ENCODE measurements around the gene GUCA2A. TPM values are rescaled to one million over a fixed set of nuclear protein-coding genes. Genes with fewer than 3 reads are reported as not detected.

The GUCA2A gene
- polyA plus RNA-seq, 2 donors = not detected

- peaks cover 9 to 21% of the 10 kb centered on the region in 2 donors for H3K4me1 ChIP-seq (ENCODE audit: control insufficient read depth in 2 of 2, insufficient read depth in 2 of 2, low read length in 1 of 2)
- H3K9me3 ChIP-seq (ENCODE audit: control insufficient read depth in 2 of 2, insufficient read depth in 1 of 2, low read depth in 1 of 2, low read length in 1 of 2) = no peaks in the 10 kb centered on the region
- WGBS, 2 donors = 58 to 62% methylated on average over 6 of the region's 6 CpGs
- H3K27ac ChIP-seq (ENCODE audit: low read depth in 2 of 2, low read length in 1 of 2) = peak overlapping the region in 1 of 2 donors; percentile 19
- H3K27me3 ChIP-seq (ENCODE audit: control insufficient read depth in 1 of 2, insufficient read depth in 2 of 2, low read length in 2 of 2) = no peaks in the 10 kb centered on the region
- H3K36me3 ChIP-seq (ENCODE audit: control insufficient read depth in 2 of 2, insufficient read depth in 2 of 2, low read length in 1 of 2) = no peaks in the 10 kb centered on the region
- no peak overlapping the region for H3K4me3 ChIP-seq (ENCODE audit: low read depth in 1 of 2, low read length in 2 of 2)
Observed at GRCh38 chr1:42171679-42172266, 7.2 kb upstream of the GUCA2A start.

- no peak overlapping the region for H3K4me3 ChIP-seq (ENCODE audit: low read depth in 1 of 2, low read length in 2 of 2)
- no peaks in the 10 kb centered on the region for H3K36me3 ChIP-seq (ENCODE audit: control insufficient read depth in 2 of 2, insufficient read depth in 2 of 2, low read length in 1 of 2)
- H3K27ac ChIP-seq (ENCODE audit: low read depth in 2 of 2, low read length in 1 of 2) = peak overlapping the region in 1 of 2 donors; percentile 3
- H3K27me3 ChIP-seq (ENCODE audit: control insufficient read depth in 1 of 2, insufficient read depth in 2 of 2, low read length in 2 of 2) = no peaks in the 10 kb centered on the region
- H3K4me1 ChIP-seq (ENCODE audit: control insufficient read depth in 2 of 2, insufficient read depth in 2 of 2, low read length in 1 of 2) = peaks cover 9 to 27% of the 10 kb centered on the region in 2 donors
- 45 to 54% methylated on average over 17 of the region's 17 CpGs for WGBS, 2 donors
- H3K9me3 ChIP-seq (ENCODE audit: control insufficient read depth in 2 of 2, insufficient read depth in 1 of 2, low read depth in 1 of 2, low read length in 1 of 2) = no peaks in the 10 kb centered on the region
Observed at GRCh38 chr1:42170779-42171621, 6.5 kb upstream of the GUCA2A start.

GRCh38 chr1:42168763-42169162, 4.2 kb upstream of the GUCA2A start:
- no peaks in the 10 kb centered on the region for H3K36me3 ChIP-seq (ENCODE audit: control insufficient read depth in 2 of 2, insufficient read depth in 2 of 2, low read length in 1 of 2)
- H3K9me3 ChIP-seq (ENCODE audit: control insufficient read depth in 2 of 2, insufficient read depth in 1 of 2, low read depth in 1 of 2, low read length in 1 of 2) = no peaks in the 10 kb centered on the region
- WGBS, 2 donors = 93% methylated on average over 3 of the region's 3 CpGs
- H3K4me1 ChIP-seq (ENCODE audit: control insufficient read depth in 2 of 2, insufficient read depth in 2 of 2, low read length in 1 of 2) = peaks cover 9 to 34% of the 10 kb centered on the region in 2 donors
- no peaks in the 10 kb centered on the region for H3K27me3 ChIP-seq (ENCODE audit: control insufficient read depth in 1 of 2, insufficient read depth in 2 of 2, low read length in 2 of 2)
- H3K27ac ChIP-seq (ENCODE audit: low read depth in 2 of 2, low read length in 1 of 2) = no peak overlapping the region
- H3K4me3 ChIP-seq (ENCODE audit: low read depth in 1 of 2, low read length in 2 of 2) = no peak overlapping the region

- H3K9me3 ChIP-seq (ENCODE audit: control insufficient read depth in 2 of 2, insufficient read depth in 1 of 2, low read depth in 1 of 2, low read length in 1 of 2) = no peaks in the 10 kb centered on the region
- H3K27me3 ChIP-seq (ENCODE audit: control insufficient read depth in 1 of 2, insufficient read depth in 2 of 2, low read length in 2 of 2) = no peaks in the 10 kb centered on the region
- H3K4me3 ChIP-seq (ENCODE audit: low read depth in 1 of 2, low read length in 2 of 2) = no peak overlapping the region
- 81 to 83% methylated on average over 1 of the region's 1 CpG for WGBS, 2 donors
- H3K4me1 ChIP-seq (ENCODE audit: control insufficient read depth in 2 of 2, insufficient read depth in 2 of 2, low read length in 1 of 2) = peaks cover 9 to 34% of the 10 kb centered on the region in 2 donors
- H3K36me3 ChIP-seq (ENCODE audit: control insufficient read depth in 2 of 2, insufficient read depth in 2 of 2, low read length in 1 of 2) = no peaks in the 10 kb centered on the region
- H3K27ac ChIP-seq (ENCODE audit: low read depth in 2 of 2, low read length in 1 of 2) = no peak overlapping the region
Observed at GRCh38 chr1:42168391-42168670, 3.8 kb upstream of the GUCA2A start.

- no peak overlapping the region for H3K27ac ChIP-seq (ENCODE audit: low read depth in 2 of 2, low read length in 1 of 2)
- WGBS, 2 donors = 86% methylated on average over 21 of the region's 21 CpGs
- no peak overlapping the region for H3K4me3 ChIP-seq (ENCODE audit: low read depth in 1 of 2, low read length in 2 of 2)
- H3K9me3 ChIP-seq (ENCODE audit: control insufficient read depth in 2 of 2, insufficient read depth in 1 of 2, low read depth in 1 of 2, low read length in 1 of 2) = no peaks in the 10 kb centered on the region
- H3K36me3 ChIP-seq (ENCODE audit: control insufficient read depth in 2 of 2, insufficient read depth in 2 of 2, low read length in 1 of 2) = no peaks in the 10 kb centered on the region
- H3K4me1 ChIP-seq (ENCODE audit: control insufficient read depth in 2 of 2, insufficient read depth in 2 of 2, low read length in 1 of 2) = peaks cover 5 to 29% of the 10 kb centered on the region in 2 donors
- H3K27me3 ChIP-seq (ENCODE audit: control insufficient read depth in 1 of 2, insufficient read depth in 2 of 2, low read length in 2 of 2) = no peaks in the 10 kb centered on the region
Observed at GRCh38 chr1:42167611-42168390, 3.3 kb upstream of the GUCA2A start.

DNA sequence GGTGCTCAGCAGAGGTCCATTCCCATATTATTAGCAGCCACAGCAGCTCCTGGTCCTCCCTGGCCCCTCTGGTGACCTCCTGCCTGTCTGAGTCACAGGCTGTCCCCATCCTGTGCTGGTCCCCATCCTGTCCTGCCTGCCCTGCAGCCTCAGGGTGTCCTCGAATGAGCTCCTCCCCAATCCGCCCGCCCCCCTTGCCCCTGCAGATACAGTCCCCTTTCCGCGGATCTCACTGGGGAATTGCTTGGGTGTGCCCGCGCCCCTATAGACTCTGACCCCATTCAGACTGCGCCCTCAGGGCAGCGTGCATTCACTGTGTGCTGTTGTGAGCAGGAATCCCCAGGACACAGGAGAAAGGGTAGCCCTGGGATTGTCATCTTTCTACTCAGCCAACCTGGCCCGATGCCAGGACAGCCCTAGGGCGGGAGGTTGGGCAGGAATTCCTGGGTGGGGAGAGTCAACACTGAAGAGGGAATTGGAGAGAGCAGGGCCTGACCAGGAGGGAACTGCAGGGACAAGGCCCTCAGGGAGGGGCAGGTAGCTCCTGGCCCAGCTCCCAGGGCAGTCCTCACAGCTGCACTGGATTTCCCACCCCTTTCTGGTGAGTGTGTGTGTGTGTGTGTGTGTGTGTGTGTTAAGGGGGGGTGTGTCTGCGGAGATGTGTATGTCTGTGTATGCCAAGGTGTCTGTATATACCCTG, 1.1 kb upstream of the GUCA2A start:
- H3K9me3 ChIP-seq (ENCODE audit: control insufficient read depth in 2 of 2, insufficient read depth in 1 of 2, low read depth in 1 of 2, low read length in 1 of 2) = peaks cover 0 to 3% of the 10 kb centered on the region in 2 donors
- H3K27me3 ChIP-seq (ENCODE audit: control insufficient read depth in 1 of 2, insufficient read depth in 2 of 2, low read length in 2 of 2) = no peaks in the 10 kb centered on the region
- no peaks in the 10 kb centered on the region for H3K36me3 ChIP-seq (ENCODE audit: control insufficient read depth in 2 of 2, insufficient read depth in 2 of 2, low read length in 1 of 2)
- no peak overlapping the region for H3K4me3 ChIP-seq (ENCODE audit: low read depth in 1 of 2, low read length in 2 of 2)
- WGBS, 2 donors = 32% methylated on average over 12 of the region's 12 CpGs
- H3K4me1 ChIP-seq (ENCODE audit: control insufficient read depth in 2 of 2, insufficient read depth in 2 of 2, low read length in 1 of 2) = peaks cover 0 to 13% of the 10 kb centered on the region in 2 donors
- H3K27ac ChIP-seq (ENCODE audit: low read depth in 2 of 2, low read length in 1 of 2) = no peak overlapping the region

DNA sequence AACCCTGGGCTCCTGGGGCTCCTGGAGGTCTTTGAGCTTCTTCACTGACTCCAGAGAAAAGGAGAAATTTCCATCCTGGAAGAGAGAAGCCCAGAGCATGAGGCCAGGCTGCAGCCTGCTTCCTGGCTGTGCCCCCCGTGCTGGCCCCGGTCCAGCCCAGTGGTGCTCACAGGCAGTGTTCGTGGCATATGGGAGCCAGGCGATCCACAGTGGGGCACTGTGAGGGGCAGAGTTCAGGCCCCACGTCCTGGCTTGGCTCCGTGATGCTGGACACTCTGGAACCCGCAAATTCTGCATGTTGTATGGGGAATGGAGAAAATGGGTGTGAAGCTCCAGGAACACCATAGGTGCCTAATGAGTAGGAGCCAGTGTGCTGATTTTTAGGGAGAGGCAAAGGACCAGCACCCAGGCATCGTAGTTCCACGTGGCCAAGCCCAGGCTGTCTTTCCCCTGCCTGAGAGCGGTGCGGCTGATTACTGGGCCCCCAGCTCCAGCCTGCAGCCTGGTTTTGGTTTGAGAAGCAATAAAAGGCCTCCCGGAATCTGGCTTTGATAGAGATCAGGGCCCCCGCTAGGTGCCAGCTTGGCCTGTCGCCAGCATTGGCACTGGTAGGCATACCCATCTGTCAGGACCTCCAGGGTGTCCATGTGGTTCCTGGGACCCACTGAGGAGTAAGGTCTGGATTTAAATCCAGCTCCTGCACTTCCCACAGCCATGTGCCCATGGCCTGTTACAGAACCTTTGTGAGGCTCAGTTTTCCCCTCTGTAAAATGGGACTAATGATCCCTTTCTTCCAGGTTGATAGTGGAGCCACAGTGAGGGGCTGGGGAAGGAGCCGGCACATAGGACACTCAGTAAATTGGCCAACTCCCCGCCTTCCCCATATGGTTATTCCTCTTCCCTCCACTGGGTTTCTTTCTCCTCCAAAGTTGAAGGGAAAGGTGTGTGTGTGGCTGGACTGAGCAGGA, 725 bp downstream of the GUCA2A start:
- Histone ChIP-seq H3K4me3 (ENCODE audit: low read depth in 1 of 2, low read length in 2 of 2) (no peak overlapping the region), H3K27ac (ENCODE audit: low read depth in 2 of 2, low read length in 1 of 2) (no peak overlapping the region), H3K9me3 (ENCODE audit: control insufficient read depth in 2 of 2, insufficient read depth in 1 of 2, low read depth in 1 of 2, low read length in 1 of 2) (peaks cover 0 to 3% of the 10 kb centered on the region in 2 donors), H3K36me3 (ENCODE audit: control insufficient read depth in 2 of 2, insufficient read depth in 2 of 2, low read length in 1 of 2) (no peaks in the 10 kb centered on the region), H3K4me1 (ENCODE audit: control insufficient read depth in 2 of 2, insufficient read depth in 2 of 2, low read length in 1 of 2) (peaks cover 0 to 13% of the 10 kb centered on the region in 2 donors), H3K27me3 (ENCODE audit: control insufficient read depth in 1 of 2, insufficient read depth in 2 of 2, low read length in 2 of 2) (no peaks in the 10 kb centered on the region)
- WGBS, 2 donors = 82 to 86% methylated on average over 16 of the region's 16 CpGs

DNA sequence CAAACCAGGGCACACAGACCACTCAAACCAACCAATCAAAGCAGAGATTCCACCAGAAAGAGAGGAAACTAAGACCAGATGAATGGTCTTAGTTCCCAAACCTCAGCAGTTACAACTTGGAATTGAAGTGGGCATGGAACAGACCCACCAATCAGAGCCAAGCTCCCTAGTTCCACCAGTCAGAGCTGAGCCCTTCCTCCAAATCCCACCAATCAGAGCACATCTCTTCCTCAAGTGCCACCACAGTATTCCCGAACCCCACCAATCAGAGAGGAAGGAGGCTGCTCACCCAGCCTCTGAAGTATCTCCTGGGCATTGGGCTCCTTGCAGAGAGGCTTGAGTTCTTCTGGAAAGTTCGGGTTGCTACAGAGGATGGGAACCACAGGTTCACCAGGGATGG, 1.4 kb downstream of the GUCA2A start:
- H3K4me1 ChIP-seq (ENCODE audit: control insufficient read depth in 2 of 2, insufficient read depth in 2 of 2, low read length in 1 of 2) = peaks cover 0 to 13% of the 10 kb centered on the region in 2 donors
- H3K9me3 ChIP-seq (ENCODE audit: control insufficient read depth in 2 of 2, insufficient read depth in 1 of 2, low read depth in 1 of 2, low read length in 1 of 2) = peaks cover 0 to 3% of the 10 kb centered on the region in 2 donors
- H3K27me3 ChIP-seq (ENCODE audit: control insufficient read depth in 1 of 2, insufficient read depth in 2 of 2, low read length in 2 of 2) = no peaks in the 10 kb centered on the region
- no peak overlapping the region for H3K4me3 ChIP-seq (ENCODE audit: low read depth in 1 of 2, low read length in 2 of 2)
- H3K27ac ChIP-seq (ENCODE audit: low read depth in 2 of 2, low read length in 1 of 2) = no peak overlapping the region
- WGBS, 2 donors = 84 to 94% methylated on average over 2 of the region's 2 CpGs
- H3K36me3 ChIP-seq (ENCODE audit: control insufficient read depth in 2 of 2, insufficient read depth in 2 of 2, low read length in 1 of 2) = no peaks in the 10 kb centered on the region

Measured in esophagus (tissue), 2 donors.